Cardiac muscle cell (in vitro differentiated cells and primary cell): ENCODE data around the gene ERO1B. TPM values are rescaled to one million over a fixed set of nuclear protein-coding genes. Genes with fewer than 3 reads are reported as not detected.

Experiments used
- DNase-seq, 2 donors: peaks; one replicate each; pipeline versions ENCODE4 v3.0.0 to v3.0.0-alpha.2; 2010 to 2017; ENCODE audit warnings: low read depth in 1 of 2, low spot score in 1 of 2
- H3K27ac ChIP-seq: fragments of 200-600 bp; sonication (generic); 2 replicates; pipeline ENCODE4 v1.5.1; 2016
- H3K27me3 ChIP-seq: fragments of 200-600 bp; sonication (generic); 2 replicates; pipeline ENCODE4 v1.6.0; 2016; ENCODE audit warnings: control low read depth
- H3K36me3 ChIP-seq: fragments of 200-600 bp; sonication (generic); 2 replicates; pipeline ENCODE4 v1.5.1; 2016; ENCODE audit warnings: control low read depth
- H3K4me1 ChIP-seq: fragments of 200-600 bp; sonication (generic); 2 replicates; pipeline ENCODE4 v1.8.1; 2017; ENCODE audit warnings: low read depth, mild to moderate bottlenecking, mixed run types
- H3K4me3 ChIP-seq: fragments of 200-600 bp; sonication (generic); 2 replicates; pipeline ENCODE4 v1.5.1; 2016; ENCODE audit warnings: mild to moderate bottlenecking
- H3K9me3 ChIP-seq: fragments of 200-600 bp; sonication (generic); 2 replicates; pipeline ENCODE4 v1.5.1; 2017; ENCODE audit warnings: low read depth, mild to moderate bottlenecking, control low read depth
- polyA plus RNA-seq: library from polyadenylated mRNA; unstranded; fragments of >200 nt; fragmentation: Nextera tagmentation; extraction: Ambion mirVana; gene quantifications from 2 replicates; pipeline ENCODE4 v1.2.1, GENCODE V29; 2016
- total RNA-seq: library from RNA; depleted of rRNA; stranded (reverse); fragments of >200 nt; gene quantifications from 2 replicates; pipeline ENCODE4 v1.2.3, GENCODE V29; 2016
- TF ChIP-seq, protein P1 (sequence below): IDR thresholded peaks from 2 replicates; pipeline ENCODE4 v1.5.1; 2012; ENCODE audit warnings: low read depth, mild to moderate bottlenecking, low read length

Gene ERO1B
- total and polyA plus RNA-seq, 2 experiments from 2014 or later, result 2.2 to 2.7 TPM

GRCh38 chr1:236253918-236254637 lies 27.7 kb downstream of the ERO1B start:
- H3K27me3 ChIP-seq, result no peaks in the 10 kb centered on the region
- H3K4me3 ChIP-seq, result no peak overlapping the region
- TF ChIP-seq, protein P1, sequence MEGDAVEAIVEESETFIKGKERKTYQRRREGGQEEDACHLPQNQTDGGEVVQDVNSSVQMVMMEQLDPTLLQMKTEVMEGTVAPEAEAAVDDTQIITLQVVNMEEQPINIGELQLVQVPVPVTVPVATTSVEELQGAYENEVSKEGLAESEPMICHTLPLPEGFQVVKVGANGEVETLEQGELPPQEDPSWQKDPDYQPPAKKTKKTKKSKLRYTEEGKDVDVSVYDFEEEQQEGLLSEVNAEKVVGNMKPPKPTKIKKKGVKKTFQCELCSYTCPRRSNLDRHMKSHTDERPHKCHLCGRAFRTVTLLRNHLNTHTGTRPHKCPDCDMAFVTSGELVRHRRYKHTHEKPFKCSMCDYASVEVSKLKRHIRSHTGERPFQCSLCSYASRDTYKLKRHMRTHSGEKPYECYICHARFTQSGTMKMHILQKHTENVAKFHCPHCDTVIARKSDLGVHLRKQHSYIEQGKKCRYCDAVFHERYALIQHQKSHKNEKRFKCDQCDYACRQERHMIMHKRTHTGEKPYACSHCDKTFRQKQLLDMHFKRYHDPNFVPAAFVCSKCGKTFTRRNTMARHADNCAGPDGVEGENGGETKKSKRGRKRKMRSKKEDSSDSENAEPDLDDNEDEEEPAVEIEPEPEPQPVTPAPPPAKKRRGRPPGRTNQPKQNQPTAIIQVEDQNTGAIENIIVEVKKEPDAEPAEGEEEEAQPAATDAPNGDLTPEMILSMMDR, result no peak
- peaks cover 7% of the 10 kb centered on the region for H3K4me1 ChIP-seq
- DNase-seq, result no peak
- H3K36me3 ChIP-seq, result no peaks in the 10 kb centered on the region
- no peaks in the 10 kb centered on the region for H3K9me3 ChIP-seq
- H3K27ac ChIP-seq, result no peak overlapping the region

- no peaks in the 10 kb centered on the region for H3K36me3 ChIP-seq
- peaks cover 7% of the 10 kb centered on the region for H3K4me1 ChIP-seq
- H3K27ac ChIP-seq, result no peak overlapping the region
- no peaks in the 10 kb centered on the region for H3K9me3 ChIP-seq
- TF ChIP-seq, protein P1, result no peak
- DNase-seq, result no peak
- no peak overlapping the region for H3K4me3 ChIP-seq
- H3K27me3 ChIP-seq, result no peaks in the 10 kb centered on the region
Measured at GRCh38 chr1:236253119-236253518, 28.6 kb downstream of the ERO1B start.

- Histone ChIP-seq H3K27me3 (no peaks in the 10 kb centered on the region), H3K9me3 (no peaks in the 10 kb centered on the region), H3K4me3 (no peak overlapping the region), H3K27ac (no peak overlapping the region), H3K4me1 (peaks cover 7% of the 10 kb centered on the region), H3K36me3 (no peaks in the 10 kb centered on the region)
- no peak for DNase-seq
- TF ChIP-seq, protein P1, result no peak
Measured at GRCh38 chr1:236251587-236251986, 30.2 kb downstream of the ERO1B start.

GRCh38 chr1:236247286-236247685 lies 34.5 kb downstream of the ERO1B start:
- no peaks in the 10 kb centered on the region for H3K9me3 ChIP-seq
- TF ChIP-seq, protein P1, result no peak
- no peak for DNase-seq
- peaks cover 7% of the 10 kb centered on the region for H3K4me1 ChIP-seq
- no peaks in the 10 kb centered on the region for H3K27me3 ChIP-seq
- no peak overlapping the region for H3K4me3 ChIP-seq
- H3K36me3 ChIP-seq, result no peaks in the 10 kb centered on the region
- H3K27ac ChIP-seq, result no peak overlapping the region

GRCh38 chr1:236242568-236242967 lies 39.2 kb downstream of the ERO1B start:
- Histone ChIP-seq H3K36me3 (no peaks in the 10 kb centered on the region), H3K9me3 (no peaks in the 10 kb centered on the region), H3K4me1 (no peaks in the 10 kb centered on the region), H3K27ac (no peak overlapping the region), H3K27me3 (no peaks in the 10 kb centered on the region), H3K4me3 (no peak overlapping the region)
- TF ChIP-seq, protein P1, result no peak
- no peak for DNase-seq
